Activated T-cell treated with anti-CD3 and anti-CD28 coated beads for 4 hours (primary cell): Measurements from ENCODE around the gene CORT.
"Not testable (repeated sequence)": the region's sequence is repeated elsewhere in the genome, so short reads cannot be mapped to it uniquely, and the experiment has no call there.

ENCODE experiments used
- DNase-seq: peaks from one replicate; pipeline ENCODE4 v3.0.0-alpha.2; 2020

CORT gene

GRCh38 chr1:10449751-10450150 lies at the start of gene CORT:
TSS of gene CORT (plus strand) at chr1:10450031. CDS start at chr1:10450224, 193 bp downstream.
- no peak for DNase-seq

GRCh38 chr1:10401281-10401680 lies 48.5 kb upstream of the CORT start:
- DNase-seq: no peak

- DNase-seq: no peak
These were observed 47.0 kb upstream of the CORT start for GRCh38 chr1:10402729-10403274.

DNA sequence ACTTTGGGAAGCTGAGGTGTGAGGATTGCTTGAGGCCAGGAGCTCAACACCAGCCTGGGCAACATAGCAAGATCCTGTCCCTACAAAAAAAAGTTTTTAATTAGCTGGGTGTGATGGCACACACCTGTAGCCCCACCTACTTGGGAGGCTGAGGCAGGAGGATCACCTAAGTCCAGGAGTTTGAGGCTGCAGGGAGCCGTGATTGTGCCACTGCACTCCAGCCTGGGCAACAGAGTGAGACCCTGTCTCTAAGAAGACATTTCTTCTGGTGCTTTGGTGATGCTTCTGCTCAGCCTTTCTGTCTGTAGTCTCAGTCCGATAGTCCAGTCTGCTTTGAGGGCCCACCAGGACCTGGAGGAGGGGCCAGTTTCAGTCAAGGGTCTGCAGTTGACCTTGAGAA lies 42.6 kb upstream of the CORT start:
- DNase-seq: no peak

- DNase-seq: no peak
These were observed 34.5 kb upstream of the CORT start for GRCh38 chr1:10415211-10415930.

GRCh38 chr1:10415967-10416366 lies 33.9 kb upstream of the CORT start:
- DNase-seq: not testable (repeated sequence)

DNA sequence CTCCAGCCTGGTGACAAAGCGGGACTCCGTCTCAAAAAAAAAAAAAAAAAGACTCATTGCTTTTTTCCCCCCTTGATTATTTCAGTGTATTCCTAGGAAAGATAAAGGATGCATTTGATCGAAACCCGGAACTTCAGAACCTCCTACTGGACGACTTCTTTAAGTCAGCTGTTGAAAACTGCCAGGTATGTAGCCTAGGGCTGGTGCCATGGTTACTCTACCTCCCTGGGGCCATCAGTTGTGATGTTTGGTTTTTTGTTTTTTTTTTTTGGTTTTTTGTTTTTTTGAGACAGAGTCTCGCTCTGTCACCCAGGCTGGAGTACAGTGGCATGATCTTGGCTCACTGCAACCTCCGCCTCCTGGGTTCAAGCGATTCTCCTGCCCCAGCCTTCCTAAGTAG lies 31.1 kb upstream of the CORT start:
- not testable (repeated sequence) for DNase-seq

DNA sequence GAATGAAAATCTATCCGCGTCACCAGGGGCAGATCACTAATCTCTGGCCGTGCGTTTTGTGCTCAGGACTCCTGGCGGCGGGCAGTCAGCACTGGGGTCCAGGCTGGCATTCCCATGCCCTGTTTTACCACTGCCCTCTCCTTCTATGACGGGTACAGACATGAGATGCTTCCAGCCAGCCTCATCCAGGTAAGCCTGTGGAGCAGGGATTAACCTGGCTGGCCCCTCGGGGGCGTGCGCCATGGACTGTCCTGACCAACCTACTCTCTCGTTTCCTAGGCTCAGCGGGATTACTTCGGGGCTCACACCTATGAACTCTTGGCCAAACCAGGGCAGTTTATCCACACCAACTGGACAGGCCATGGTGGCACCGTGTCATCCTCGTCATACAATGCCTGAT lies 30.5 kb upstream of the CORT start:
- DNase-seq: no peak

DNA sequence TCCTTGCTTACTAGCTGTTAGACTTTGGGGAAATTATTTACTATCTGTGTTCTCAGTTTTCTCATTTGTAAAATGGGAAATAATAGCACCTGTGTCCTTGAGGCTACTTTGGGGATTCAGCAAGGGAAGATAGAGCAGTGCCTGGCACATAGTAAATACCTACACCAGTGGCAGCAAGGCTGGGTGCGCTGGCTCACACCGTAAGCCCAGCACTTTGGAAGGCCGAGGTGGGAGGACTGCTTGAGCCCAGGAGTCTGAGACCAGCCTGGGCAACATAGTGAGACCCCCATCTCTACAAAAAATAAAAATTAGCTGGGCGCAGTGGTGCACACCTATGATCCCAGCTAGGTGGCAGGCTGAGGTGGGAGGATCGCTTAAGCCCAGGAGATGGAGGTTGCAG lies 28.2 kb upstream of the CORT start:
- DNase-seq: no peak

- no peak for DNase-seq
These were observed 25.8 kb upstream of the CORT start for GRCh38 chr1:10424034-10424433.

DNA sequence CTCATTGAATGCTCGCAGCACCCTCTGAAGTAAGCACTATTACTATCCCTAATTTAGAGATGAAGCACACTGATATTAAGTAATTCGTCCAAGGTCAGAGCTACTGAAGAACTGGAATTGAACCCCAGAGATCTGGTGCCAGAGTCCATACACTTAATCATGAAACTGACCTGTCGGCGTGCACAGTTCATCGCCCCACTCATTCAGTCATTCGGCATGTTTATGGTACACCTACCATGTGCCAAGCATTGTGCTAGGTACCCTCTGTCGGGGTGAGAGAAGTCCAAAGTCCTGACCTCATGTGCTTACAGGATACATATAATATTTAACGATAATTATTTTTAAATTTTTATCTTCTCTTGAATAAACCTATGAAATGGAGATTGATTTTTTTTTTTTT lies 25.2 kb upstream of the CORT start:
- DNase-seq: no peak

GRCh38 chr1:10425826-10426534 lies 23.9 kb upstream of the CORT start:
- DNase-seq: not testable (repeated sequence)

GRCh38 chr1:10426535-10426848 lies 23.3 kb upstream of the CORT start:
- DNase-seq: not testable (repeated sequence)

- no peak for DNase-seq
These were observed 20.8 kb upstream of the CORT start for GRCh38 chr1:10428984-10429383.

DNA sequence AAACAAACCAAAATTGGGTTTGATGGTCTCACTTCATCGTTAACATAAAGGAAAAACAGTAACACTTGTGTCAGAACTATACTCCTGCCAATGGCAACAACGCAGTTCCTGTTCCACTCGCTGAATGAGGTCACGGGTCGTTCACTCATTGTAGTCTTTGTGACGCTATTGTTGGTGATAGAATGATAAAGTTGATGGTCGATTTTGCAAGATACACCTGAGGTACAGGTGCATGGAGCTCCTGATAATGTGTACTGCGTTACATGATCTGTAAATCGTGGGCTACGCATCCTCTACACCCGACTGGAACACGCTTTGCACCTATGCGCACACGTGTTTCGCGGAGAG lies 20.0 kb upstream of the CORT start:
- no peak for DNase-seq

- peak; percentile 93 for DNase-seq
These were observed 19.4 kb upstream of the CORT start, which contains the start of gene CENPS for GRCh38 chr1:10430216-10431069. TSS of gene CENPS (plus strand) at chr1:10430433. CDS start at chr1:10430518, 85 bp downstream.

DNA sequence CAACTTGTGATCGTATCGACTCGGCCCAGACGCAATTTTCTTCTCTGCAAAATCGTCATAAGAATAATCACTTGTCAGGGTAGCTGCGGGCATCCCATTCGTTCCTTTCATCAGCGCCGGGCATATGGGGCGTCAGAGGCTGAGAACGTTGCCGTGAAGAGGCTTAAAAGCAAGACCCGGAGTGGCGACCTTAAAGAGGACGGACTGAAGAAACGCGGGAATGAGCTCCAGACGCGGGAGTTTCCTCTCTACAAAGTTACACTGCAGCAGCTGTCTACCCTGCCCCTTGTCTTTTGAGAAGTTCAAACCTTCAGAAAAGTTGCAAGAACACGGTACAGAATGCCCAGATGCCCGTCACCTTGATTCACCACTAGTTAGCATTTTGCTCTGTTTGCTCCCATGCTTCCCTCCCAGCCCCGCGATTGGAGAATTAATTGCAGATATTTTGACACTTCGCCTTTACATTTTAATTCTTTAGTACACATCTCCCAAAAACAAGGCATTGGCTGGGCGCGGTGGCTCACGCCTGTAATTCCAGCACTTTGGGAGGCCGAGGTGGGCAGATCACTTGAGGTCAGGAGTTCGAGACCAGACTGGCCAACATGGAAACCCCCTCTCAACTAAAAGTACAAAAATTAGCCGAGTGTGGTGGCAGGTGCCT lies 18.6 kb upstream of the CORT start:
- DNase-seq: no peak

DNA sequence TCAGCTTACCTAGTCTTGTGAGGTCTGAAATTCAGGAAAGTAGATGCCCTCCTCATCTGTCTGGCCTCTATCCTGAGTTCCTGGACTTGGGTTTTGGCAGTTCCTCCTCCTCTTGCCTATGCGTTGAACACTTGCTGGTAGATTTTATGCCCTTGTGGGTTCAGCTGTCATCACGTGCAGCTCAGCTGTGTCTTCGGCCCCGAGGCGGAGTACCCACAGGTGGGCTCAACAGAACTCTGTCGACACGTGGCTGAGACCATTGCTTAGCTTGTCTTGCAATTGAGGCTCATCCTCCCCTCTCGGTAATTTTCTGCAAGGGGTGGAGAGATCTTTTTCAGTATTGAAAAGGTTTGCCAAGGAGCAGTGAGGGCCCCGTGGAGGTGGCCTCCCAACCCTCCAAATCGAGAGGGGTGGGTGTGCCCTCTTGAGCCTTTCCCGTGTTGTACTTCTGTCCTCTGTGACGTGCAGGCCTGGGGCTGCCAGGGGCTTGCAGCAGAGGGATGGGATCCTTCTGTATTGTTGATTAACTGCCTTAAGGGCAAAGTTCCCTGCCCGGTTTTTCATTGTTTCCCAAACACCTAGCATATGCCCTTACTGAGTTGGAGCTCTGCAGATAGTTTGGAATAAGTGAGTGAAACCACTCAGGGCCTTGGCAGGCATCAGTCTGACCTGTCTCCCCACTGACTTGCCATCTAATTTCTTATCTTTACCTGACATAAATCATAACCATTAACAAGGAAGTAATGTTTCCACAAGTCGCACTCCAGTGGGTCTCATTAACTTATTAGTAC lies 16.7 kb upstream of the CORT start:
- DNase-seq: no peak

DNA sequence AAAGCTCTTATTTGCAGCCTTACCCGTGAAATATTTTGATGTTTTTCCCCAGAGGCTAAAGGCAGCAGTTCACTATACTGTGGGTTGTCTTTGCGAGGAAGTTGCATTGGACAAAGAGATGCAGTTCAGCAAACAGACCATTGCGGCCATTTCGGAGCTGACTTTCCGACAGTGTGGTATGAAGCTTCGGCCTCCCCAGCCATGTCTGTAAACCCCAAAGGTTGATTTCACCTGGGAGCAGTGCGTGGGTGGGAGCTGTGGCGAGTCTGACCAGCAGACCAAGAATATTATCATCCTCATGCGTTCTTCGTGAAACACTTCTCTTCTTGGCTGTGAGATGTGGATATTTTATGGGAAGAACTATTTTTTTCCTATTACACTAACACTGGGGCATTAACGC lies 16.0 kb upstream of the CORT start:
- DNase-seq: no peak

GRCh38 chr1:10434590-10434989 lies 15.2 kb upstream of the CORT start:
- no peak for DNase-seq

GRCh38 chr1:10437052-10437451 lies 12.8 kb upstream of the CORT start:
- no peak for DNase-seq

- no peak for DNase-seq
These were observed 11.1 kb upstream of the CORT start for GRCh38 chr1:10438677-10439163.
